H1 (cell line): ENCODE measurements around the gene POU5F1. TPM values are rescaled to one million over a fixed set of nuclear protein-coding genes. Genes with fewer than 3 reads are reported as not detected.

Experiments
- ASH2L ChIP-seq: fragments of 200-600, 300-600 bp; sonication (generic); IDR thresholded peaks from one replicate; pipeline ENCODE4 v1.7.1; 2017; ENCODE audit warnings: low read length
- BCL11A ChIP-seq, 2 experiments: IDR thresholded peaks; one replicate each; pipeline ENCODE4 v1.6.1; 2011; ENCODE audit warnings: low read depth in 2 of 2, low read length in 2 of 2, mild to moderate bottlenecking in 2 of 2
- CHD1 ChIP-seq: IDR thresholded peaks from 2 replicates; pipeline ENCODE4 v1.6.1; 2012; ENCODE audit warnings: low read depth, low read length, improper control_type of control experiment
- E2F6 ChIP-seq: IDR thresholded peaks from 2 replicates; pipeline ENCODE4 v1.6.1; 2012; ENCODE audit warnings: inconsistent platforms
- EGR1 ChIP-seq: IDR thresholded peaks from 2 replicates; pipeline ENCODE4 v1.6.1; 2011; ENCODE audit warnings: low read depth, low read length, borderline replicate concordance
- EP300 ChIP-seq, 2 experiments: IDR thresholded peaks; 1 replicate in 1 of 2; 2 replicates in 1 of 2; pipeline ENCODE4 v1.6.1; 2011 to 2012; ENCODE audit warnings: low read depth in 2 of 2, low read length in 2 of 2, mild to moderate bottlenecking in 2 of 2, borderline replicate concordance in 1 of 2, inconsistent platforms in 1 of 2, moderate library complexity in 1 of 2
- FOSL1 ChIP-seq: IDR thresholded peaks from 2 replicates; pipeline ENCODE4 v1.6.1; 2011; ENCODE audit warnings: mild to moderate bottlenecking, low read depth, low read length, moderate library complexity; ENCODE audit not compliant: insufficient read depth
- JUND ChIP-seq: IDR thresholded peaks from 2 replicates; pipeline ENCODE4 v1.6.1; 2011; ENCODE audit warnings: mild to moderate bottlenecking, improper control_type of control experiment, low read length
- NRF1 ChIP-seq: IDR thresholded peaks from 2 replicates; pipeline ENCODE4 v1.6.1; 2011; ENCODE audit warnings: mild to moderate bottlenecking, low read depth, low read length, improper control_type of control experiment
- POLR2A ChIP-seq, 2 experiments: IDR thresholded peaks; 1 replicate in 1 of 2; 2 replicates in 1 of 2; pipeline ENCODE4 v1.6.1; 2011; ENCODE audit warnings: low read depth in 2 of 2, low read length in 2 of 2, mild to moderate bottlenecking in 2 of 2; ENCODE audit errors: control extremely low read depth in 1 of 2
- RAD21 ChIP-seq, 2 experiments: IDR thresholded peaks in 1 of 2; conservative IDR thresholded peaks in 1 of 2; 2 replicates each; pipeline ENCODE4 v1.6.1; 2011; ENCODE audit warnings: low read depth in 2 of 2, low read length in 2 of 2, improper control_type of control experiment in 1 of 2, inconsistent platforms in 1 of 2, mild to moderate bottlenecking in 1 of 2, moderate library complexity in 1 of 2
- RBBP5 ChIP-seq: IDR thresholded peaks from 2 replicates; pipeline ENCODE4 v1.7.1; 2012; ENCODE audit warnings: low read depth, mild to moderate bottlenecking, inconsistent platforms, low read length, moderate library complexity, borderline replicate concordance
- RNF2 ChIP-seq: fragments of 200-900, 300-1000 bp; sonication (generic); IDR thresholded peaks from 2 replicates; pipeline ENCODE4 v1.7.1; 2016; ENCODE audit warnings: borderline replicate concordance, low read depth, mild to moderate bottlenecking, antibody characterized with exemption, low read length; ENCODE audit not compliant: poor library complexity, severe bottlenecking; ENCODE audit errors: missing control alignments
- SAP30 ChIP-seq: fragments of 300-600 bp; sonication (generic); IDR thresholded peaks from 2 replicates; pipeline ENCODE4 v1.7.1; 2012; ENCODE audit warnings: low read length, moderate library complexity, mild to moderate bottlenecking, inconsistent platforms; ENCODE audit not compliant: insufficient read depth, insufficient replicate concordance
- SIRT6 ChIP-seq: IDR thresholded peaks from one replicate; pipeline ENCODE4 v1.7.1; 2012; ENCODE audit warnings: low read length, inconsistent platforms
- SP1 ChIP-seq: IDR thresholded peaks from 2 replicates; pipeline ENCODE4 v1.6.1; 2011; ENCODE audit warnings: low read depth, low read length
- SP2 ChIP-seq: IDR thresholded peaks from 2 replicates; pipeline ENCODE4 v1.6.1; 2012; ENCODE audit warnings: mild to moderate bottlenecking, low read length, inconsistent platforms
- SP4 ChIP-seq: IDR thresholded peaks from 2 replicates; pipeline ENCODE4 v1.6.1; 2012; ENCODE audit warnings: low read length, inconsistent platforms
- SUZ12 ChIP-seq: fragments of 200-600 bp; sonication (generic); IDR thresholded peaks from 2 replicates; pipeline ENCODE4 v1.6.1; 2012; ENCODE audit warnings: mild to moderate bottlenecking, inconsistent platforms, low read length, moderate library complexity, mixed read lengths
- TAF1 ChIP-seq: IDR thresholded peaks from 2 replicates; pipeline ENCODE4 v1.6.1; 2011; ENCODE audit warnings: mild to moderate bottlenecking, low read depth, low read length
- YY1 ChIP-seq: IDR thresholded peaks from 2 replicates; pipeline ENCODE4 v1.6.1; 2011; ENCODE audit warnings: low read depth, mild to moderate bottlenecking, low read length
- ZNF274 ChIP-seq: IDR thresholded peaks from 2 replicates; pipeline ENCODE4 v1.7.0; 2012; ENCODE audit warnings: low read length, borderline replicate concordance; ENCODE audit errors: extremely low read depth
- polyA plus RNA-seq, 7 experiments: library from polyadenylated mRNA; depleted of rRNA in 3 of 7; stranded (reverse) in 5 of 7; unstranded in 2 of 7; fragments of >200 nt in 5 of 7; fragments of 200-250 nt in 2 of 7; gene quantifications; 1 replicate in 5 of 7; 2 replicates in 1 of 7; 4 replicates in 1 of 7; pipeline versions ENCODE4 v1.2.1 to v1.2.3, GENCODE V29; 2011 to 2013; ENCODE audit warnings: missing spikeins in 2 of 7, mixed read lengths in 2 of 7
- total RNA-seq: library from RNA; stranded (reverse); fragmentation: NEBNext Ultra II Directional; extraction: Animal tissue kit (Norgen Biotek cat#: 25700); gene quantifications from 2 replicates; pipeline ENCODE4 v1.2.1, GENCODE V29; 2021
- TF ChIP-seq, protein P1 (sequence below): IDR thresholded peaks from 2 replicates; pipeline ENCODE4 v1.6.1; 2011; ENCODE audit warnings: low read length, improper control_type of control experiment

The POU5F1 gene
- total and polyA plus RNA-seq, 2 of the 8 experiments (the other 6 are each of a cell fraction or from before 2014, with no cell fraction given) = 2,437 to 2,526 TPM

DNA sequence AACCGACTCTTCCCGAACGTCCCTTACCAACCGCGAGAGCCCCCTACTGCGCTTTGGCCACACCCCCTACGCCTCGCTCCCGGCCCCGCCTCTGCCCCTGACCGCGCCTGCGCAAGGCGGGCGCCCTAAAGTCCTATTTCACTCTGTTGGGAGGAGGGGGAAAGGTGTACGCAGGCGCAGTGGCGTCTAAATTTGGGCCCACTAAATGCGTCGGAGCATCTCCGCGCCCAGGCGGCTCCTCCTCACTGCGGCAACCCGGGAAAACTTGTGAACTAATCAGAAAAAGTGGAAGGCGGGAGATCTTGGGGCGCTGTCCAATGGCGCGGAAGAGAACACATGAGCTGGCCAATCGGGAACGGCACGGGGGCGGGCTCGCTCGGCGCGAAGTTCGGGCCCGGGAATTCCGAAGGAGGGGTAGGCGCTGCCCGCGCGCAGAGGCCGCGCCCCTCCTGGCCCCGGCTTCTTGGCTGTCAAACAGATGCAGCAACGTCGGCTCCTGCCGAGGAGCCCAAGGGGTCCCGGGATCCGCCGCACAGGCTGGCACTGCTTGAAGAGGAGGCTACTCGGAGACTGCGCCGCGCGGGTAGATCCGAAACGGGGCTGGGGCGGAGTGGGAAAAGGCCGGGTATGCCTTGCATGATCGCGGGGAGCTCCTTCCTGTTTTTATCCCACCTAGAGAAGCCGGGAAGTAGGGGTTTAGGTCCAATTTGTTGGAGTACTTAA lies 12.2 kb downstream of the POU5F1 start, which contains the start of gene TCF19 (continued):
- TF ChIP-seq YY1 (no peak), E2F6 (no peak; the same call in 1 of the 2 replicates), JUND (no peak), SP1 (peak; percentile 95), SUZ12 (no peak), NRF1 (peak; percentile 87), BCL11A (IDR thresholded peaks at IDR 0.05; ENCODE audit: low read depth in 2 of 2, low read length in 2 of 2) (no peak), SAP30 (peak; percentile 89), SP2 (peak; percentile 71), CHD1 (no peak), SIRT6 (no peak), FOSL1 (no peak), ASH2L (no peak), EP300 (IDR thresholded peaks at IDR 0.05; ENCODE audit: borderline replicate concordance in 1 of 2, low read depth in 2 of 2, low read length in 2 of 2) (no peak), EGR1 (0 out of 2 replicates have a peak, but pooled peaks have one; percentile 71), TAF1 (peak; percentile 55), POLR2A (IDR thresholded peaks at IDR 0.05; ENCODE audit: control extremely low read depth in 1 of 2, low read depth in 2 of 2, low read length in 2 of 2) (no peak), RAD21 (IDR thresholded peaks at IDR 0.05 in 1 of 2, conservative IDR thresholded peaks at IDR 0.05 in 1 of 2; ENCODE audit: low read depth in 2 of 2, low read length in 2 of 2) (no peak), SP4 (no peak), RBBP5 (no peak), ZNF274 (no peak), RNF2 (no peak)
- TF ChIP-seq, protein P1, sequence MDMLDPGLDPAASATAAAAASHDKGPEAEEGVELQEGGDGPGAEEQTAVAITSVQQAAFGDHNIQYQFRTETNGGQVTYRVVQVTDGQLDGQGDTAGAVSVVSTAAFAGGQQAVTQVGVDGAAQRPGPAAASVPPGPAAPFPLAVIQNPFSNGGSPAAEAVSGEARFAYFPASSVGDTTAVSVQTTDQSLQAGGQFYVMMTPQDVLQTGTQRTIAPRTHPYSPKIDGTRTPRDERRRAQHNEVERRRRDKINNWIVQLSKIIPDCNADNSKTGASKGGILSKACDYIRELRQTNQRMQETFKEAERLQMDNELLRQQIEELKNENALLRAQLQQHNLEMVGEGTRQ = no peak
